Smooth muscle cell of the brain vasculature (primary cell): ENCODE data around the gene GSAP.

Experiments used
- DNase-seq: peaks from one replicate; pipeline ENCODE4 v3.0.0-alpha.2; 2012; ENCODE audit warnings: low read depth, low spot score

GSAP gene

GRCh38 chr7:77439572-77439971 is 23.4 kb upstream of the GSAP start:
- DNase-seq = no peak

- DNase-seq = no peak
These were observed 22.0 kb upstream of the GSAP start for GRCh38 chr7:77438131-77438530.

GRCh38 chr7:77434570-77435275 is 18.6 kb upstream of the GSAP start:
- peak; percentile 63 for DNase-seq

- no peak for DNase-seq
These were observed 17.8 kb upstream of the GSAP start for GRCh38 chr7:77433901-77434300.

GRCh38 chr7:77430927-77431326 is 14.8 kb upstream of the GSAP start:
- no peak for DNase-seq

GRCh38 chr7:77428777-77429231 is 12.7 kb upstream of the GSAP start:
- no peak for DNase-seq

GRCh38 chr7:77427996-77428603 is 12.0 kb upstream of the GSAP start:
- DNase-seq = no peak

- DNase-seq = no peak
These were observed 10.4 kb upstream of the GSAP start for GRCh38 chr7:77426521-77427051.

- no peak for DNase-seq
These were observed 9.9 kb upstream of the GSAP start for GRCh38 chr7:77426052-77426404.

GRCh38 chr7:77425101-77426051 is 9.2 kb upstream of the GSAP start:
- DNase-seq = no peak

- no peak for DNase-seq
These were observed 6.4 kb upstream of the GSAP start for GRCh38 chr7:77422500-77422899.

GRCh38 chr7:77420986-77421672 is 5.0 kb upstream of the GSAP start:
- no peak for DNase-seq

GRCh38 chr7:77420438-77420837 is 4.3 kb upstream of the GSAP start:
- no peak for DNase-seq

- no peak for DNase-seq
These were observed 3.0 kb upstream of the GSAP start for GRCh38 chr7:77419102-77419501.

- no peak for DNase-seq
These were observed 1.7 kb upstream of the GSAP start for GRCh38 chr7:77417801-77418200.

- no peak for DNase-seq
These were observed 647 bp upstream of the GSAP start for GRCh38 chr7:77416621-77417371.

- no peak for DNase-seq
These were observed 700 bp downstream of the GSAP start for GRCh38 chr7:77415476-77415822.

- DNase-seq = no peak
These were observed 2.2 kb downstream of the GSAP start for GRCh38 chr7:77413861-77414424.

- no peak for DNase-seq
These were observed 3.0 kb downstream of the GSAP start for GRCh38 chr7:77413128-77413527.

- DNase-seq = no peak
These were observed 6.2 kb downstream of the GSAP start for GRCh38 chr7:77409739-77410547.
